Prostate gland (tissue), 2 donors: ENCODE data around the gene GOLGA6C.

Experiments
- CTCF ChIP-seq, 4 experiments: fragments of 200-600 bp in 2 of 4; fragments of 450-650 bp in 2 of 4; sonication (generic) in 2 of 4; IDR thresholded peaks; 1 replicate in 3 of 4; 2 replicates in 1 of 4; pipeline ENCODE4 v1.5.1; 2016 to 2019; ENCODE audit warnings: antibody characterized with exemption in 4 of 4, mild to moderate bottlenecking in 2 of 4, moderate library complexity in 2 of 4
- POLR2A ChIP-seq: fragments of 450-650 bp; IDR thresholded peaks from one replicate; pipeline ENCODE4 v1.6.1; 2016; ENCODE audit warnings: antibody characterized with exemption, mild to moderate bottlenecking
- POLR2AphosphoS5 ChIP-seq: sonication (generic); formaldehyde crosslinking; IDR thresholded peaks from one replicate; pipeline ENCODE4 v1.6.1; 2017; ENCODE audit warnings: antibody characterized with exemption

- TF ChIP-seq CTCF (IDR thresholded peaks at IDR 0.05), result no peak
- no peak for TF ChIP-seq POLR2A
- TF ChIP-seq POLR2AphosphoS5, result no peak
Measured at GRCh38 chr15:75235760-75236729, 22.1 kb upstream of the GOLGA6C start.
